Measurements from ENCODE around the gene PGRMC1. TPM values are rescaled to one million over a fixed set of nuclear protein-coding genes. Genes with fewer than 3 reads are reported as not detected.
"Not testable (repeated sequence)": the region's sequence is repeated elsewhere in the genome, so short reads cannot be mapped to it uniquely, and the experiment has no call there.

PGRMC1 gene
- total and polyA plus RNA-seq, 5 donors, result 26.9 to 38.0 (median 31.5) TPM

- intact Hi-C loops (cut with DNase I); H3K4me3 ChIP-seq (ENCODE audit: low read length); H3K4me1 ChIP-seq (ENCODE audit: control insufficient read depth, insufficient read depth, low read length); H3K27ac ChIP-seq (ENCODE audit: low read length); H3K27me3 ChIP-seq (ENCODE audit: control insufficient read depth, insufficient read depth); DNase-seq; ATAC-seq; H3K9me3 ChIP-seq (ENCODE audit: control insufficient read depth, low read length): not testable (repeated sequence)
- WGBS, result 95% methylated on average over 3 of the region's 3 CpGs
Measured at GRCh38 chrX:119267115-119267514, 31.0 kb downstream of the PGRMC1 start.

- ATAC-seq (peak in 1 of 2 donors; percentile 18), DNase-seq (no peak)
- Histone ChIP-seq H3K27ac (ENCODE audit: low read length) (no peak overlapping the region), H3K4me1 (ENCODE audit: control insufficient read depth, insufficient read depth, low read length) (no peaks in the 10 kb centered on the region), H3K9me3 (ENCODE audit: control insufficient read depth, low read length) (no peaks in the 10 kb centered on the region), H3K27me3 (ENCODE audit: control insufficient read depth, insufficient read depth) (no peaks in the 10 kb centered on the region), H3K4me3 (ENCODE audit: low read length) (peak overlapping the region; percentile 7)
- 40% methylated on average over 42 of the region's 42 CpGs for WGBS
- intact Hi-C loops (cut with DNase I), result no loop called here
Measured at GRCh38 chrX:119272882-119273419, 36.9 kb downstream of the PGRMC1 start.

- H3K27ac ChIP-seq (ENCODE audit: low read length), result no peak overlapping the region
- intact Hi-C loops (cut with DNase I), result no loop called here
- ATAC-seq (peak; percentile 40 to 83), DNase-seq (peak; percentile 52 to 75 (median 67))
- H3K4me3 ChIP-seq (ENCODE audit: low read length), result peak overlapping the region; percentile 7
- H3K4me1 ChIP-seq (ENCODE audit: control insufficient read depth, insufficient read depth, low read length), result no peaks in the 10 kb centered on the region
- no peaks in the 10 kb centered on the region for H3K27me3 ChIP-seq (ENCODE audit: control insufficient read depth, insufficient read depth)
- 6% methylated on average over 61 of the region's 61 CpGs for WGBS
- H3K9me3 ChIP-seq (ENCODE audit: control insufficient read depth, low read length), result no peaks in the 10 kb centered on the region
Measured at GRCh38 chrX:119273420-119274192, 37.5 kb downstream of the PGRMC1 start.

DNA sequence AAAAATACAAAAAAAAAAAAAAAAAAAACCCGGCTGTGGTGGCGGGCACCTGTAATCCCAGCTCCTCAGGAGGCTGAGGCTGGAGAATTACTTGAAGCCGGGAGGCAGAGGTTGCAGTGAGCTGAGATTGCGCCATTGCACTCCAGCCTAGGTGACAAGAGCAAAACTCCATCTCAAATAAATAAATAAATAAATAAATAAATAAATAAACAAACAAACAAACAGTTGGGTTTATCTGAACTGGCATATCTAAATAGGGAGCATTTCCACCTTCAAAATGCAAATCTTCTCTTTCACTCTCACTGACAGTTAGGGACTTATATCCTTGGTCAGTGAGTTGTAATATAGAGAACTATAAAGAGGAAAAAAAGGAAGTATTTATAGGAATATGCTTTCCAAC is 46.3 kb downstream of the PGRMC1 start:
- H3K4me3 ChIP-seq (ENCODE audit: low read length); H3K4me1 ChIP-seq (ENCODE audit: control insufficient read depth, insufficient read depth, low read length); ATAC-seq; H3K9me3 ChIP-seq (ENCODE audit: control insufficient read depth, low read length); DNase-seq; intact Hi-C loops (cut with DNase I); H3K27ac ChIP-seq (ENCODE audit: low read length); H3K27me3 ChIP-seq (ENCODE audit: control insufficient read depth, insufficient read depth): not testable (repeated sequence)
- 92% methylated on average over 4 of the region's 4 CpGs for WGBS

DNA sequence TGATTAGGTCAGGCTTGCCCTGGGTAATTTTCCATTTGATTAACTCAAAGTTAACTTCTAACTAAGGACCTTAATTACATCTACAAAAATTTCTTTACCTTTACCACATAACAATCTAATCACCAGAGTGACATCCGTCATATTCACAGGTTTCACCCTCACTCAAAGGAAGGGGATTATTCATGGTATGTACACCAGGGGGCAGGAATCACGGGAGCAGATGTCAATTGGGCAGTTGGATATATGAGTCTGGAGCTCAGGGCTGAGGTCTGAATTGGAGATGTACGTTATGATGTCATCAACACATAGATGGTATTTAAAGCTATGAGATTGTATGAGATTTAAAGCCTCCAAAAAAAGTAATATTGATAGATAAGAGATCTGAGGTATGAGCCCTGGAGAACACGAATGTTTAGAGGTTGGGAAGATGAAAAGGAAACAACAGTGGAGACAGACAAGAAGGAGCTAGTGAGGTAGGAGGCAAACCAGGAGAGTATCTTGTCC is 52.9 kb downstream of the PGRMC1 start:
- Histone ChIP-seq H3K27ac (ENCODE audit: low read length) (no peak overlapping the region), H3K4me1 (ENCODE audit: control insufficient read depth, insufficient read depth, low read length) (no peaks in the 10 kb centered on the region), H3K9me3 (ENCODE audit: control insufficient read depth, low read length) (no peaks in the 10 kb centered on the region), H3K4me3 (ENCODE audit: low read length) (no peak overlapping the region), H3K27me3 (ENCODE audit: control insufficient read depth, insufficient read depth) (no peaks in the 10 kb centered on the region)
- ATAC-seq, result no peak
- 76% methylated on average over 4 of the region's 4 CpGs for WGBS
- DNase-seq, result no peak
- intact Hi-C loops (cut with DNase I), result no loop called here

GRCh38 chrX:119290476-119290875 is 54.4 kb downstream of the PGRMC1 start:
- Histone ChIP-seq H3K4me1 (ENCODE audit: control insufficient read depth, insufficient read depth, low read length) (no peaks in the 10 kb centered on the region), H3K27ac (ENCODE audit: low read length) (no peak overlapping the region), H3K9me3 (ENCODE audit: control insufficient read depth, low read length) (no peaks in the 10 kb centered on the region), H3K4me3 (ENCODE audit: low read length) (no peak overlapping the region), H3K27me3 (ENCODE audit: control insufficient read depth, insufficient read depth) (no peaks in the 10 kb centered on the region)
- ATAC-seq, result no peak
- no peak for DNase-seq
- intact Hi-C loops (cut with DNase I), result no loop called here

DNA sequence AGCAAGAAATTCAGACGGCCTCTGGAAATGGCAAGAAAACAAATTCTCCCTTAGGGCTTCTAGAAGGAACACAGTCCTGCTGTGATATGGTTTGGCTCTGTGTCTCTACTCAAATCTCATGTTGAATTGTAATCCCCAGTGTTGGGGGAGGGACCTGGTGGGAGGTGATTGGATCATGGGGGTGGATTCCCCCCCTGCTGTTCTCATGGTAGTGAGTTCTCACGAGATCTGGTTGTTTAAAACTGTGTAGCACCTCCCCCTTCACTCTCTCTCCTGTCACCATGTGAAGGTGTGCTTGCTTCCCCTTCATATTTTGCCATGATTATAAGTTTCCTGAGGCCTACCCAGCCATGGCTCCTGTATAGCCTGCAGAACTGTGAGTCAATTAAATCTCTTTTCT is 55.2 kb downstream of the PGRMC1 start:
- H3K27me3 ChIP-seq (ENCODE audit: control insufficient read depth, insufficient read depth); intact Hi-C loops (cut with DNase I); H3K4me1 ChIP-seq (ENCODE audit: control insufficient read depth, insufficient read depth, low read length); H3K27ac ChIP-seq (ENCODE audit: low read length); ATAC-seq; H3K4me3 ChIP-seq (ENCODE audit: low read length); H3K9me3 ChIP-seq (ENCODE audit: control insufficient read depth, low read length); DNase-seq: not testable (repeated sequence)
- 53% methylated on average over 2 of the region's 2 CpGs for WGBS

GRCh38 chrX:119292445-119292844 is 56.4 kb downstream of the PGRMC1 start:
- Histone ChIP-seq H3K4me1 (ENCODE audit: control insufficient read depth, insufficient read depth, low read length) (no peaks in the 10 kb centered on the region), H3K27ac (ENCODE audit: low read length) (no peak overlapping the region), H3K9me3 (ENCODE audit: control insufficient read depth, low read length) (no peaks in the 10 kb centered on the region), H3K27me3 (ENCODE audit: control insufficient read depth, insufficient read depth) (no peaks in the 10 kb centered on the region), H3K4me3 (ENCODE audit: low read length) (no peak overlapping the region)
- ATAC-seq (no peak), DNase-seq (no peak)
- intact Hi-C loops (cut with DNase I), result no loop called here

Other genes starting within 250 kb of the PGRMC1 start
- gene CT47C1, start 163.3 kb upstream of the PGRMC1 start, total RNA-seq, result not detected
- gene CT47C1, start 163.3 kb upstream of the PGRMC1 start, polyA plus RNA-seq, result not detected
- under 1 TPM in 3 of 4 donors, not detected in 1; 0.06 to 0.17 (median 0.12) TPM for gene KIAA1210, start 108.5 kb upstream of the PGRMC1 start, total RNA-seq
- 0.02 TPM for gene KIAA1210, start 108.5 kb upstream of the PGRMC1 start, polyA plus RNA-seq
- gene SLC25A43, start 163.1 kb downstream of the PGRMC1 start, total RNA-seq, result 1 to 10 TPM; 3.9 to 6.0 (median 5.3) TPM
- gene SLC25A43, start 163.1 kb downstream of the PGRMC1 start, polyA plus RNA-seq, result 4.3 TPM
- 100 to 1,000 TPM; 172 to 213 (median 198) TPM for gene SLC25A5, start 232.2 kb downstream of the PGRMC1 start, total RNA-seq
- 126 TPM for gene SLC25A5, start 232.2 kb downstream of the PGRMC1 start, polyA plus RNA-seq

All from right cardiac atrium (tissue), 5 donors.